Ascending aorta (tissue), 2 donors: Measurements from ENCODE around the gene NFASC. TPM values are rescaled to one million over a fixed set of nuclear protein-coding genes. Genes with fewer than 3 reads are reported as not detected.

Experiments used
- DNase-seq, 2 donors: peaks; one replicate each; pipeline ENCODE4 v3.0.0-alpha.2; 2019; ENCODE audit warnings: low spot score in 2 of 2
- H3K27ac ChIP-seq, 2 donors: fragments of 200-600 bp; sonication (generic); one replicate each; pipeline ENCODE4 v1.5.1; 2016 to 2017; ENCODE audit warnings: mild to moderate bottlenecking in 1 of 2
- H3K27me3 ChIP-seq: fragments of 200-600 bp; sonication (generic); one replicate; pipeline ENCODE4 v1.5.1; 2017
- H3K36me3 ChIP-seq, 2 donors: fragments of 200-600 bp; sonication (generic); one replicate each; pipeline ENCODE4 v1.5.1; 2016
- H3K4me1 ChIP-seq, 2 donors: fragments of 200-600 bp; sonication (generic); one replicate each; pipeline ENCODE4 v1.5.1; 2016 to 2017; ENCODE audit warnings: mild to moderate bottlenecking in 1 of 2
- H3K4me3 ChIP-seq, 2 donors: fragments of 200-600 bp; sonication (generic); one replicate each; pipeline ENCODE4 v1.5.1; 2016 to 2017; ENCODE audit warnings: mild to moderate bottlenecking in 1 of 2
- H3K9me3 ChIP-seq, 2 donors: fragments of 200-600 bp; sonication (generic); one replicate each; pipeline ENCODE4 v1.5.1; 2016
- CTCF ChIP-seq, 3 experiments: fragments of 200-600 bp in 2 of 3; fragments of 450-650 bp in 1 of 3; sonication (generic) in 2 of 3; IDR thresholded peaks; one replicate each; pipeline ENCODE4 v1.5.1; 2016 to 2019; ENCODE audit warnings: antibody characterized with exemption in 3 of 3, mild to moderate bottlenecking in 1 of 3, moderate library complexity in 1 of 3
- intact Hi-C: fragments of 100-400 bp; cut with DNase I; formaldehyde crosslinking; loops from one replicate; pipeline ENCODE4 v1.15.1; 2023
- total RNA-seq: library from RNA; depleted of rRNA; stranded (reverse); fragments of >200 nt; gene quantifications from one replicate; pipeline ENCODE4 v1.1.0, GENCODE V29; 2016

The NFASC gene
- total RNA-seq, 1 donor from 2014 or later, result 44.0 TPM

- Histone ChIP-seq H3K27me3 (no peaks in the 10 kb centered on the region), H3K36me3 (no peaks in the 10 kb centered on the region), H3K4me1 (no peaks in the 10 kb centered on the region), H3K4me3 (no peak overlapping the region), H3K27ac (no peak overlapping the region), H3K9me3 (no peaks in the 10 kb centered on the region)
- no peak for TF ChIP-seq CTCF (IDR thresholded peaks at IDR 0.05)
- intact Hi-C loops, result no loop called here
- DNase-seq, result no peak
Measured at GRCh38 chr1:205030896-205031295, 160.2 kb downstream of the NFASC start.

GRCh38 chr1:205032508-205032907 lies 161.8 kb downstream of the NFASC start:
- Histone ChIP-seq H3K4me1 (no peaks in the 10 kb centered on the region), H3K4me3 (no peak overlapping the region), H3K27me3 (no peaks in the 10 kb centered on the region), H3K36me3 (no peaks in the 10 kb centered on the region), H3K27ac (no peak overlapping the region), H3K9me3 (no peaks in the 10 kb centered on the region)
- TF ChIP-seq CTCF (IDR thresholded peaks at IDR 0.05), result no peak
- intact Hi-C loops, result no loop called here
- no peak for DNase-seq

- H3K36me3 ChIP-seq, result no peaks in the 10 kb centered on the region
- TF ChIP-seq CTCF (IDR thresholded peaks at IDR 0.05), result no peak
- H3K27me3 ChIP-seq, result no peaks in the 10 kb centered on the region
- H3K9me3 ChIP-seq, result no peaks in the 10 kb centered on the region
- no peak overlapping the region for H3K4me3 ChIP-seq
- H3K27ac ChIP-seq, result no peak overlapping the region
- intact Hi-C loops, result no loop called here
- no peaks in the 10 kb centered on the region for H3K4me1 ChIP-seq
- DNase-seq, result no peak
Measured at GRCh38 chr1:205037539-205037938, 166.9 kb downstream of the NFASC start.

GRCh38 chr1:205038132-205038786 lies 167.6 kb downstream of the NFASC start:
- intact Hi-C loops, result no loop called here
- no peak overlapping the region for H3K27ac ChIP-seq

GRCh38 chr1:205041001-205041715 lies 170.5 kb downstream of the NFASC start:
- no peaks in the 10 kb centered on the region for H3K27me3 ChIP-seq

More at GRCh38 chr1:205038132-205038786, 167.6 kb downstream of the NFASC start:
- no peak for TF ChIP-seq CTCF (IDR thresholded peaks at IDR 0.05)
- no peaks in the 10 kb centered on the region for H3K27me3 ChIP-seq
- no peak for DNase-seq
- no peak overlapping the region for H3K4me3 ChIP-seq
- H3K4me1 ChIP-seq, result no peaks in the 10 kb centered on the region
- no peaks in the 10 kb centered on the region for H3K9me3 ChIP-seq
- no peaks in the 10 kb centered on the region for H3K36me3 ChIP-seq

More at GRCh38 chr1:205041001-205041715, 170.5 kb downstream of the NFASC start:
- Histone ChIP-seq H3K4me3 (no peak overlapping the region), H3K27ac (no peak overlapping the region), H3K36me3 (no peaks in the 10 kb centered on the region), H3K9me3 (no peaks in the 10 kb centered on the region), H3K4me1 (no peaks in the 10 kb centered on the region)
- TF ChIP-seq CTCF (IDR thresholded peaks at IDR 0.05), result no peak
- DNase-seq, result no peak
- intact Hi-C loops, result no loop called here
